Tibial nerve (tissue), 4 donors: ENCODE data around the gene DSC1. TPM values are rescaled to one million over a fixed set of nuclear protein-coding genes. Genes with fewer than 3 reads are reported as not detected.

Source experiments
- DNase-seq, 2 donors: peaks; one replicate each; pipeline ENCODE4 v3.0.0-alpha.2; 2019; ENCODE audit warnings: low spot score in 2 of 2
- H3K27ac ChIP-seq, 4 donors: fragments of 200-600 bp; sonication (generic) in 3 of 4; one replicate each; pipeline ENCODE4 v1.5.1; 2017 to 2019; ENCODE audit warnings: mild to moderate bottlenecking in 1 of 4
- H3K27me3 ChIP-seq, 2 donors: fragments of 200-600 bp; sonication (generic) in 1 of 2; one replicate each; pipeline versions ENCODE4 v1.5.1 to v1.6.0; 2017 to 2019
- H3K36me3 ChIP-seq, 3 donors: fragments of 200-600 bp; sonication (generic); one replicate each; pipeline ENCODE4 v1.5.1; 2018 to 2019
- H3K4me1 ChIP-seq, 4 donors: fragments of 200-600 bp; sonication (generic) in 3 of 4; one replicate each; pipeline ENCODE4 v1.5.1; 2017 to 2019
- H3K4me3 ChIP-seq, 4 donors: fragments of 200-600 bp; sonication (generic) in 3 of 4; one replicate each; pipeline ENCODE4 v1.5.1; 2017 to 2019; ENCODE audit warnings: mild to moderate bottlenecking in 1 of 4, moderate library complexity in 1 of 4
- H3K9me3 ChIP-seq, 4 donors: fragments of 200-600 bp; sonication (generic) in 3 of 4; one replicate each; pipeline ENCODE4 v1.5.1; 2017 to 2019
- CTCF ChIP-seq, 5 experiments: fragments of 200-600 bp in 3 of 5; fragments of 450-650 bp in 2 of 5; sonication (generic) in 3 of 5; IDR thresholded peaks; one replicate each; pipeline ENCODE4 v1.5.1; 2016 to 2019; ENCODE audit warnings: antibody characterized with exemption in 5 of 5, mild to moderate bottlenecking in 3 of 5, moderate library complexity in 2 of 5
- EP300 ChIP-seq, 2 donors: sonication (generic); formaldehyde crosslinking; IDR thresholded peaks; one replicate each; pipeline ENCODE4 v1.6.1; 2017; ENCODE audit warnings: antibody characterized with exemption in 2 of 2, mild to moderate bottlenecking in 1 of 2
- POLR2A ChIP-seq, 2 donors: fragments of 450-650 bp; IDR thresholded peaks; one replicate each; pipeline ENCODE4 v1.6.1; 2017; ENCODE audit warnings: antibody characterized with exemption in 2 of 2, mild to moderate bottlenecking in 2 of 2, moderate library complexity in 2 of 2
- WGBS, 2 donors: methylation state at CpG; one replicate each; pipeline ENCODE4 v1.1.5; 2018; 5-methylcytosine and 5-hydroxymethylcytosine counted together
- total RNA-seq, 4 donors: library from RNA; depleted of rRNA; stranded (reverse); fragments of >200 nt; gene quantifications; one replicate each; pipeline ENCODE4 v1.1.0, GENCODE V29; 2016

Gene DSC1
- total RNA-seq, 4 donors from 2014 or later, result not detected

DNA sequence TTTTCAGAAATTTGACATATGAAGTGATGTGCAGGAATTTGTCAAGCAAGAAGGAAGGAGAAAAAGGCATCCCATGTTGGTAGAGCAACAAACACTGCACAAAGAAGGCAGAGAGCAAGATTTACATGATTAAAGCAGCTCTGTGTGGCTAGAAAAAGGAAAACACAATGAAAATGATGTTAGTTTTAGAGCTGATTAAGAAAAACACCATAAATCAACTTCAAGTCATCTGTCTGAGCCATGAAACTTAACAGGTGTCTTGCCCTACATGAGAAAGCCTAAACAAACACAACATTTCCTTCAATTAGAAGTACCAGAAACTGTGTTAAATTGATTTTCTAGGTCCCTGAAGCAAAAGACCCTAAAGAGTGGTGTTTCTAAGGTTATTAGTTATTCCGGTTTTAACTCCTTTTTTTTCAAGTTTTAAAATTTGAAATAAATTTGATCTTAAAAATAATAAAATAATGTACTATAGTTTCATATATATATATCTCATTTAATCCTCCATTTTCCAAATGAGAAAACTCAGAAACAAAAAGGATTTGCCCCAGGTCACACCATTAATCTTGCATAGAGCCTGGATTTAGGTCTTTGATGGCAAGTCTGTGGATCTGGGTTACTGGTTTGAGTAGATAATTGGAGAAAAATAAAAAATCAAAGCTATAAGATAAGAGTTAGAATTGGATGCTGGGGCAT lies 8.6 kb upstream of the DSC1 start:
- WGBS, 2 donors, result 81 to 88% methylated on average over 1 of the region's 1 CpG
- H3K27ac ChIP-seq, result no peak overlapping the region

DNA sequence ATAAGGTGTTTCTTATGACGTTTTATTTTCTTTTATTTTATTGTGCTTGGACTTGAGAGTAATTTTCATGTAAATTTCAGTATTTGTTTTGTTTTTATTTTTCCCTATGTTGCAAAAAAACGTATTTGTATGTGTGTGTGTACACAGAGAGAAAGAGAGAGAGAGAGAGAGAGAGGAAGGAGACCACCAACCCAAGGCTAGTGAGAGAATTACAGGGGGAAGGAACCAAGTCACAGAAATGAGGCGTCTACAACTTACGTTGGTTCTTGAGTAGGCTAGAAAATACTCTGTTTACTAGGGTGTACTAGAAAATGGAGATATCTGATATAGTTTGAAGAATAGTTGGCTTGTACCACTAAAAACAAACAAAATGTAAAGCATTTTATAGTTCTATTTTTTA lies 7.7 kb upstream of the DSC1 start:
- Histone ChIP-seq H3K27me3 (no peaks in the 10 kb centered on the region), H3K9me3 (no peaks in the 10 kb centered on the region), H3K36me3 (no peaks in the 10 kb centered on the region), H3K4me1 (no peaks in the 10 kb centered on the region), H3K27ac (no peak overlapping the region), H3K4me3 (no peak overlapping the region)
- no peak for DNase-seq
- WGBS, 2 donors, result 79 to 84% methylated on average over 4 of the region's 4 CpGs
- TF ChIP-seq CTCF (IDR thresholded peaks at IDR 0.05) (no peak), POLR2A (IDR thresholded peaks at IDR 0.05) (no peak), EP300 (IDR thresholded peaks at IDR 0.05) (no peak)

More for the DNA sequence above, 8.6 kb upstream of the DSC1 start:
- Histone ChIP-seq H3K27me3 (no peaks in the 10 kb centered on the region), H3K4me1 (no peaks in the 10 kb centered on the region), H3K4me3 (no peak overlapping the region), H3K36me3 (no peaks in the 10 kb centered on the region), H3K9me3 (no peaks in the 10 kb centered on the region)
- TF ChIP-seq CTCF (IDR thresholded peaks at IDR 0.05) (no peak), POLR2A (IDR thresholded peaks at IDR 0.05) (no peak), EP300 (IDR thresholded peaks at IDR 0.05) (no peak)
- DNase-seq, result no peak

DNA sequence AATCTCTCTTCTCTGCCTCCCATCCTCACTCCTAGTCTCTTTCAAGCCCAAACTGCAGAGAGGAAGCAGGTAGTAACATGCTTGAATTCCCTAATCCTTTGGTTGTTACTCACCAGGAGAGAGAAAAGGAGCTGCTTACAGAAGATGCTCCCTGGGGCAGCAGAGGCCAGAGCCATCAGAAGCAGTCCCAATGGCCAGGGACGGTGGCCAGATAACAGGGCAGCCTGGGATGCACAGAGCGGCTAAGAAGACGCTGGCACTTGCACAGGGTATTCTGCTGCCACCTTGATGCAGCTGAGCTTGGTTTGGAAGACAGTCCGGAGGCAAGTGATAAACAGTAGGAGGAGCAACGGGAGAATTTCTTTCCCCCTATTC lies 250 bp downstream of the DSC1 start:
- 74 to 77% methylated on average over 5 of the region's 5 CpGs for WGBS, 2 donors
- no peaks in the 10 kb centered on the region for H3K36me3 ChIP-seq
- no peaks in the 10 kb centered on the region for H3K4me1 ChIP-seq
- no peak overlapping the region for H3K27ac ChIP-seq
- DNase-seq, result no peak
- no peaks in the 10 kb centered on the region for H3K27me3 ChIP-seq
- H3K4me3 ChIP-seq, result no peak overlapping the region
- TF ChIP-seq POLR2A (IDR thresholded peaks at IDR 0.05) (no peak), CTCF (IDR thresholded peaks at IDR 0.05) (no peak), EP300 (IDR thresholded peaks at IDR 0.05) (no peak)
- no peaks in the 10 kb centered on the region for H3K9me3 ChIP-seq

DNA sequence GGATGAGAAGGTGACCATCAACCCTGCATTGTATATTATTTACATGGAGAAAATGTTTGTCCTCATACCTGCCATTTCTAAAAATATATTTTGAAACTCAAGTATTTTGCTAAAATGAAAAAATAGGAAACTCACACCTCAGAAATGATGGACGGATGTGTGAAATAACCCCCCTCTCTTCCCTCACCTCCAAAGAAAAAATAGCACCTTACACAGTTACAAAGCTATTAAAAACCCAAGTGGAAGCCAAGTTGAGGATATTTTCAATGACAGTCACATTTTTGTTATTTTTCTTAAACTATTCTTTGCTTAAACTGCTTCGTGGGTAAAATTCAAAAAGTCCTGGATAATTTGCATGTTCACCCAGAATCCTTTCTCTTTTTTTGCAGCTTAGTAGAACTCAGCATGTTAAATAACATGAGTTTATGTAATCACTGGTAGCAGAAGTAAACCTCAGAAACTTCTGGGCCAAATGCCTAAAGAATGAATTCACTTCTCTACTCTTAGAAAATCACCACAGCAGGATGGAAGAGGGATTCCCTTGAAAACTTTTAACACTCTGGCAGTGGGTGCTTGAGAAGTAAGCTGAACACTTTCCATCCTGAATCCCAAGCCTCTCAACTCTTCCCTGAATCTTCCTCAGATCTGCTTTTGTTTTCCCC lies 768 bp downstream of the DSC1 start:
- Histone ChIP-seq H3K9me3 (no peaks in the 10 kb centered on the region), H3K27ac (no peak overlapping the region), H3K36me3 (no peaks in the 10 kb centered on the region), H3K27me3 (no peaks in the 10 kb centered on the region), H3K4me3 (no peak overlapping the region), H3K4me1 (no peaks in the 10 kb centered on the region)
- 69 to 78% methylated on average over 2 of the region's 2 CpGs for WGBS, 2 donors
- TF ChIP-seq EP300 (IDR thresholded peaks at IDR 0.05) (no peak), CTCF (IDR thresholded peaks at IDR 0.05) (no peak), POLR2A (IDR thresholded peaks at IDR 0.05) (no peak)
- no peak for DNase-seq
